Mesenteric fat pad (tissue), 1 donor: ENCODE measurements around the gene SDC1. TPM values are rescaled to one million over a fixed set of nuclear protein-coding genes. Genes with fewer than 3 reads are reported as not detected.

Experiments used
- DNase-seq: peaks from one replicate; pipeline ENCODE4 v3.0.0-alpha.2; 2020; ENCODE audit warnings: low spot score
- total RNA-seq: library from RNA; stranded (reverse); fragmentation: NEBNext Ultra II Directional; extraction: Animal tissue kit (Norgen Biotek cat#: 25700); gene quantifications from one replicate; pipeline ENCODE4 v1.2.1, GENCODE V29; 2021
- donor health status: DM: yes; HTN: yes; CAD: no.

The SDC1 gene
- total RNA-seq, 1 donor from 2014 or later: 2.3 TPM

GRCh38 chr2:20156076-20156759 lies 68.7 kb downstream of the SDC1 start:
- DNase-seq: no peak

GRCh38 chr2:20153131-20153851 lies 71.6 kb downstream of the SDC1 start:
- DNase-seq: peak; percentile 11

DNA sequence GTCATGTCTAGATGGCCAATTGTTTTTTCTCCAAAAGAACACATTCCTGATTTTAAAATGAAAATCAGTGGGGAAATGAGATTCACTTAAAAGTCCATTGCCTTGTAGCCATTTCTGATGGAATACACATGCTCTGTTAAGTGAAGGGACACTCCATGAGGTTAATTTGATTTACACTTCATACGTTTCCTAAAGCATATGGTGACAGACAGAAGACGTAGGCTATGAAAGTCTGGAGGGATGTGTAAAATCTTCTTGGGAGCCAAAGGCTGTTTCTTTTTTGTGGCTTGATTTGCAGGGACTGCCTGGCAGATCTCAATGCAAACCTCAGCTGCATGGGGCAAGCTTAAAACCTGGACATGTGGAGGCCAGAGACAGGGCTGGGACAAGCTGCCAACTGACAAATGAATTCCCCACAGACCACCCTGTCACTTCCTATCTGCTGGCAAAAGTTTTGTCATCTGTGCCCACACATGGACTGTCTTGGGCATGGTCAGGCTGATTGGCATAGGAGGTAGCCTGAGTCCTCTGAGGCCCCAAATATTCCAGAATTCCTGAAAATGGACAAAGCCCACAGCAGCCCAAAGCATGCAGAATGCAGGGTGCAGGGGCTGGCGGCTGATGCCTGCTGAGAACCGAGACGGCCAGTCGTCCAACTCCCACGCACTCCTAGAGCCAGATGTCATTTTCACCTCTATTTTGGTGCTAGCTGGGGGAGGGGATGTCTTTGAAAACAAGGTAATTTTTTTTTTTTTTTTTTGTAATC lies 73.9 kb downstream of the SDC1 start:
- DNase-seq: peak; percentile 47

Other genes with a start within 250 kb of the SDC1 start
- 6.6 TPM for gene WDR35, start 235.0 kb downstream of the SDC1 start, total RNA-seq
- gene MATN3, start 212.5 kb downstream of the SDC1 start, total RNA-seq: 1.2 TPM
- gene LAPTM4A, start 173.5 kb downstream of the SDC1 start, total RNA-seq: 221 TPM
- 74.2 TPM for gene PUM2, start 125.7 kb upstream of the SDC1 start, total RNA-seq
- 677 TPM for gene RHOB, start 221.9 kb upstream of the SDC1 start, total RNA-seq